Measurements from ENCODE around the gene RAP2B. TPM values are rescaled to one million over a fixed set of nuclear protein-coding genes. Genes with fewer than 3 reads are reported as not detected.

The RAP2B gene
- total and polyA plus RNA-seq, 2 of the 13 experiments (the other 11 are each of a cell fraction or from before 2014, with no cell fraction given), result 6.4 to 7.1 TPM

GRCh38 chr3:153137626-153138025 is 24.4 kb upstream of the RAP2B start (continued):
- no peak for TF ChIP-seq ARID4A (CRISPR knock-in tag; IDR thresholded peaks at IDR 0.05; ENCODE audit: borderline replicate concordance)

GRCh38 chr3:153138276-153139210 is 23.5 kb upstream of the RAP2B start:
- peak overlapping the region; percentile 54 for H3K4me2 ChIP-seq (ENCODE audit: low read depth, low read length)
- H3K36me3 ChIP-seq (replicated peaks in 1 of 2; ENCODE audit: control insufficient read depth in 1 of 2, insufficient read depth in 2 of 2, low read length in 2 of 2), result no peaks in the 10 kb centered on the region
- H2AFZ ChIP-seq (ENCODE audit: low read length), result peak overlapping the region; percentile 46
- H3K79me2 ChIP-seq (ENCODE audit: insufficient read depth, low read length), result no peaks in the 10 kb centered on the region
- peak overlapping the region; percentile 53 for H3K9ac ChIP-seq (ENCODE audit: insufficient read depth, low read depth, low read length)
- TSS peak; percentile 95 for BruUV-seq (replicated peaks)
- peak; percentile 58 for FAIRE-seq
- POLR2A ChIA-PET, result interaction anchor here (0.9 kb wide), 1 partner anchor 22 kb away, joined by 7 read pairs; no protein-coding TSS in a partner anchor
- no peaks in the 10 kb centered on the region for H4K20me1 ChIP-seq (ENCODE audit: insufficient read depth, low read length)
- H3K9me3 ChIP-seq (ENCODE audit: low read length), result no peaks in the 10 kb centered on the region
- CTCF ChIA-PET (ENCODE audit: low intra/inter-chr PET ratio, low total read pairs), result no interaction called here
- H3K4me1 ChIP-seq (ENCODE audit: insufficient read depth, low read length), result peaks cover 58% of the 10 kb centered on the region
- intact Hi-C loops (cut with micrococcal nuclease; ENCODE audit: unreplicated experiment) (loop anchor here (1.0 kb wide), 1 partner anchor 23 kb away; no protein-coding TSS in a partner anchor), in situ Hi-C loops (cut with HindIII; ENCODE audit: extremely low pct_ligation_motif_present, low pct_unique_long_range_greater_than_20kb) (no loop called here)
- DNase-seq (ENCODE audit: low spot score), result peak; percentile 97
- whole genome bisulfite sequencing (ENCODE audit: low lambda C conversion rate), result 18% methylated on average over 5 of the region's 5 CpGs
- peak; percentile 84 for ATAC-seq
- no peaks in the 10 kb centered on the region for H3K27me3 ChIP-seq (ENCODE audit: control insufficient read depth in 1 of 2, insufficient read depth in 2 of 2, low read length in 2 of 2)
- H3K4me3 ChIP-seq (replicated peaks in 1 of 3; ENCODE audit: insufficient read depth in 1 of 3, low read depth in 2 of 3, low read length in 3 of 3), result no peak overlapping the region
- H3K27ac ChIP-seq (ENCODE audit: extremely low read length, insufficient read depth, low read length), result peak overlapping the region; percentile 81
- TF ChIP-seq ZNF883 (CRISPR knock-in tag; IDR thresholded peaks at IDR 0.05; ENCODE audit: not compliant biosample characterization) (no peak), HNRNPLL (IDR thresholded peaks at IDR 0.05; ENCODE audit: low read depth, low read length, poor library complexity, severe bottlenecking) (no peak), JDP2 (CRISPR knock-in tag; IDR thresholded peaks at IDR 0.05; ENCODE audit: borderline replicate concordance) (no peak), NFE2 (CRISPR knock-in tag; IDR thresholded peaks at IDR 0.05) (peak; percentile 89), ZNF589 (CRISPR knock-in tag; conservative IDR thresholded peaks at IDR 0.05) (no peak), ZNF383 (CRISPR knock-in tag; IDR thresholded peaks at IDR 0.05; ENCODE audit: borderline replicate concordance) (no peak), ATF3 (CRISPR knock-in tag; IDR thresholded peaks at IDR 0.05) (peak; percentile 82), EHMT2 (IDR thresholded peaks at IDR 0.05; ENCODE audit: borderline replicate concordance, low read depth, low read length) (peak; percentile 38; the same call in 1 of the 2 replicates), HOXA5 (CRISPR knock-in tag; IDR thresholded peaks at IDR 0.05) (0 out of 2 replicates have a peak, but pooled peaks have one; percentile 29), ZNF619 (CRISPR knock-in tag; IDR thresholded peaks at IDR 0.05) (no peak), ZNF839 (CRISPR knock-in tag; IDR thresholded peaks at IDR 0.05; ENCODE audit: borderline replicate concordance) (no peak), ZNF12 (CRISPR knock-in tag; IDR thresholded peaks at IDR 0.05) (peak; percentile 78; the same call in 1 of the 2 replicates), NFATC3 (CRISPR knock-in tag; IDR thresholded peaks at IDR 0.05) (no peak), RNF219 (CRISPR knock-in tag; IDR thresholded peaks at IDR 0.05) (no peak)
